SJSA1 (cell line): ENCODE data around the gene TIMM44. TPM values are rescaled to one million over a fixed set of nuclear protein-coding genes. Genes with fewer than 3 reads are reported as not detected.

ENCODE experiments used
- DNase-seq, 2 experiments: peaks; one replicate each; pipeline ENCODE4 v3.0.0-alpha.2; 2015 to 2020; ENCODE audit warnings: low spot score in 2 of 2, low read depth in 1 of 2
- H3K27ac ChIP-seq: fragments of 250-450 bp; sonication (Bioruptor Pico); 2 replicates; pipeline ENCODE4 v1.5.1; 2020; ENCODE audit warnings: mild to moderate bottlenecking, moderate library complexity
- H3K27me3 ChIP-seq: fragments of 250-450 bp; sonication (Bioruptor Pico); replicated peaks from 2 replicates; pipeline ENCODE4 v1.5.1; 2020; ENCODE audit warnings: mild to moderate bottlenecking, moderate library complexity
- H3K36me3 ChIP-seq: fragments of 250-450 bp; sonication (Bioruptor Pico); 2 replicates; pipeline ENCODE4 v1.5.1; 2020; ENCODE audit warnings: mild to moderate bottlenecking
- H3K4me1 ChIP-seq: fragments of 250-450 bp; sonication (Bioruptor Pico); replicated peaks from 2 replicates; pipeline ENCODE4 v1.6.1; 2021; ENCODE audit warnings: mild to moderate bottlenecking
- H3K4me3 ChIP-seq: fragments of 250-450 bp; sonication (Bioruptor Pico); 2 replicates; pipeline ENCODE4 v1.5.1; 2020; ENCODE audit warnings: mild to moderate bottlenecking
- H3K9me3 ChIP-seq: fragments of 250-450 bp; sonication (Bioruptor Pico); replicated peaks from 2 replicates; pipeline ENCODE4 v1.5.1; 2020; ENCODE audit warnings: mild to moderate bottlenecking
- total RNA-seq: library from RNA; depleted of rRNA; stranded (reverse); fragments of >200 nt; shearing (Covaris generic); gene quantifications from 2 replicates; pipeline ENCODE4 v1.2.3, GENCODE V29; 2014

TIMM44 gene
- total RNA-seq, 1 experiment from 2014 or later, result 65.3 TPM

DNA sequence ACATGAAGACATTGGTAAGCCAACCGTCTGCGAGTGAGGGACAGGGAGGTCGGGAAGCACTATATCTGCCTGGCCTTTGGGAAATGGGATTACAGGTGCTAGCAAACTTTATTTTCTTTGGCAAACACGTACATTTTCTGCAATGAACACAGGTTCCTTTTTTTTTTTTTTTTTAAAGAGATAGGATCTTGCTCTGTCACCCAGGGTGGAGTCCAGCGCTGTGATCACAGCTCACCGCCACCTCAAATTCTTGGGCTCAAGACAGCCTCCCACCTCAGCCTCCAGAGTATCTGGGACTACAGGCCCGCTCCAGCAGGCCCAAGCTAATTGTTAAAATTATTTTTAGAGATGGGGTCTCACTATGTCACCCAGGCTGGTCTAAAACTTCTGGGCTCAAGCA lies 37.7 kb upstream of the TIMM44 start:
- Histone ChIP-seq H3K9me3 (no peaks in the 10 kb centered on the region), H3K27ac (no peak overlapping the region), H3K4me3 (no peak overlapping the region), H3K4me1 (peaks cover 3% of the 10 kb centered on the region), H3K36me3 (peaks cover 92% of the 10 kb centered on the region), H3K27me3 (no peaks in the 10 kb centered on the region)
- DNase-seq, result no peak

DNA sequence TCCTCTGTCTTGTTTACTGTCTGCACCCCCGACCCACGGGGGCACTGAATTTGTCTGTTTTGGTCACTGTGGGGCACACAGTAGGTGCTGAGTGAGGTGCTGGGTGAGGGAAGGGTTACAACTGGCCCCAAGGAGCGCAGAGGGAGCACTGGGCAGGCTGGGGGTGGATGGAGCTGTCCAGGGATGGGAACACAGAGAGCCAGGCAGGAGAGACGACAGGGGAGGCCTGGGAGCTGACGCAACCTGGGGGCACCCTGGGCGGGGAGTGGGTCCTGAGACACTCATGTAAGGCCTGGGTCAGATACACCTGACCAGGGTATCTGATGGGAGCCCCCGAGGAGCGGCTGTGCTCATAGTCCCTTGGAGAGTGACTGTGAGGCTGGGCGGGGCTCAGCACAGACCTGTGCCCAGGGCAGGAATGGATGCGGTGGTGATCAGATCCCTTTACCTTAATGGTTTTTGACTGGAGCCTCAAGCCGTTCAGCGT lies 37.2 kb upstream of the TIMM44 start:
- no peaks in the 10 kb centered on the region for H3K27me3 ChIP-seq
- no peak for DNase-seq
- H3K4me1 ChIP-seq, result no peaks in the 10 kb centered on the region
- no peak overlapping the region for H3K4me3 ChIP-seq
- no peaks in the 10 kb centered on the region for H3K9me3 ChIP-seq
- H3K36me3 ChIP-seq, result peaks cover 87% of the 10 kb centered on the region
- H3K27ac ChIP-seq, result no peak overlapping the region

DNA sequence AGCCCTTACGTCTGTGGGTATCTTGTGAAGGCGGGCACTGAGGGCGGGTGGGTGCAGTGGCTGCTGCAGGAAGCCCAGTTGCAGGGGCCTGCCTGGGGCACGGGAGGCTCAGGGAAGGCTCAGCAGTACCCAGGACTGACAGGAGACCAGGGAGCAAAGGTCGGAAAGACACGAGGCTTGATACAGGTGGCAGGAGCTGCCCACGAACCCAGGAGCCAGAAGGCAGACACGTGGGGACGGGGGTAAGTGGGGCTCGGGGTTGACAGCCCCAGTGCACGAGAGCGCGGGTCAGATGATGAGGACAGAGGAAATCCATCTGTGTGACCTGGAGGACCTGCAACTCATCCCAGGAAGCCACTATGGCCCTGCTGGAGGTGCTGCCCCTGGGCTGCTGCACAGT lies 36.7 kb upstream of the TIMM44 start:
- Histone ChIP-seq H3K36me3 (peaks cover 87% of the 10 kb centered on the region), H3K9me3 (no peaks in the 10 kb centered on the region), H3K27ac (no peak overlapping the region), H3K4me1 (no peaks in the 10 kb centered on the region), H3K27me3 (no peaks in the 10 kb centered on the region), H3K4me3 (no peak overlapping the region)
- DNase-seq, result no peak

GRCh38 chr19:7979559-7979958 lies 36.1 kb upstream of the TIMM44 start:
- no peak for DNase-seq
- Histone ChIP-seq H3K36me3 (peaks cover 87% of the 10 kb centered on the region), H3K27ac (no peak overlapping the region), H3K9me3 (no peaks in the 10 kb centered on the region), H3K27me3 (no peaks in the 10 kb centered on the region), H3K4me3 (no peak overlapping the region), H3K4me1 (no peaks in the 10 kb centered on the region)

- Histone ChIP-seq H3K27me3 (no peaks in the 10 kb centered on the region), H3K4me1 (no peaks in the 10 kb centered on the region), H3K27ac (no peak overlapping the region), H3K4me3 (no peak overlapping the region), H3K9me3 (no peaks in the 10 kb centered on the region), H3K36me3 (peaks cover 87% of the 10 kb centered on the region)
- DNase-seq, result no peak
These were observed 35.5 kb upstream of the TIMM44 start for GRCh38 chr19:7979011-7979410.

GRCh38 chr19:7978179-7978825 lies 34.8 kb upstream of the TIMM44 start:
- H3K27me3 ChIP-seq, result no peaks in the 10 kb centered on the region
- no peaks in the 10 kb centered on the region for H3K9me3 ChIP-seq
- peaks cover 87% of the 10 kb centered on the region for H3K36me3 ChIP-seq
- H3K4me1 ChIP-seq, result no peaks in the 10 kb centered on the region
- no peak overlapping the region for H3K4me3 ChIP-seq
- DNase-seq, result no peak
- no peak overlapping the region for H3K27ac ChIP-seq

DNA sequence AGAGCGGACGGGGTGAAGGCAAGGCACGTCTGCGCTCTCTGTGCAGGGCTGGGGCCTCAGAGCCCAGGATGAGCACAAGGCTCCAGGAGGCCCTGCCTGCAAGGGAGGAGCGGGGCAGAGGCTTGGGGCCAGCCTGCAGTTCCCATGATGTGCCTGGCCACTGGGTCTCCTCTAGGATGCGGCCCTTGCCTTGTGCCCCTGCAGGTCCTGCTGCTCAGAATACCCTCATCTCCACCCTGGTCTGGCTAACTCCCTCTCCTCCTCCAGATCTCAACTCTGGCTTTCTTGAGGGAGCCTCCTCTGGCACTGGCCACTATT lies 34.2 kb upstream of the TIMM44 start:
- Histone ChIP-seq H3K27ac (no peak overlapping the region), H3K4me3 (no peak overlapping the region), H3K36me3 (peaks cover 87% of the 10 kb centered on the region), H3K4me1 (no peaks in the 10 kb centered on the region), H3K9me3 (no peaks in the 10 kb centered on the region), H3K27me3 (no peaks in the 10 kb centered on the region)
- no peak for DNase-seq

DNA sequence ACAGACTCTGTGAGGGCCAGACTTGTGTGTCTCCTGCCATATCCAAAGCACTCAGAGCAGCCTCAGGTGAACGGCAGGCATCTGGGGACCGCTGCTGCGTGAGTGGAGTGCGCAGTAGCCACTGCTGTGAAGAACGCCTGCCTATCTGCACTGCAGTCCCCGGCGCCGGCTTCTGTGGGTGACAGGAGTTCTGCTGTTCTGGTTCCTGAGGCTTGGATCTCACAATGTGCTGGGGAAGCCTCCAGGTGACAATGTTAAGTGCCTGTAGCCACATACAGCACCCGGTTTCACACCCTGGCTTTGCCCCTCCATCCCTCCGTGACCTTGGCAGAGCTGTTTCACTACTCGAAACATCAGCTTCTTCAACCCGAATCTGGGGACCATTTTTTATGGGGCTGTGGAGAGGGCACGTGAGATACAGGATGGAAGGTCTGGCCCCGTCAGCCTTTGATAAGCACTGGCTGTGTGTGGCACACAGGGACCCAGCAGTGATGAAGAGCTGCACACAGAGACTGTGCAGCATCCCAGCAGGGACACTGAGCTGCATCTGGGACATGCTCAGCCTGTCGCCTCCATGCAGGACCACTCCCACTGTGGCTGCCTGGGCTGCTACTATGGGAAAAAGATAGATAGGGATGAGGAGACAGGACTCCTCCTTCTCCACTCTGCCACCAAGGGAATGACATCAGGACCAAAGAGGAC lies 33.7 kb upstream of the TIMM44 start:
- Histone ChIP-seq H3K4me3 (no peak overlapping the region), H3K4me1 (no peaks in the 10 kb centered on the region), H3K36me3 (peaks cover 86% of the 10 kb centered on the region), H3K27ac (no peak overlapping the region), H3K9me3 (no peaks in the 10 kb centered on the region), H3K27me3 (no peaks in the 10 kb centered on the region)
- no peak for DNase-seq

GRCh38 chr19:7976461-7976860 lies 33.0 kb upstream of the TIMM44 start:
- DNase-seq, result no peak
- Histone ChIP-seq H3K27ac (no peak overlapping the region), H3K4me1 (no peaks in the 10 kb centered on the region), H3K36me3 (peaks cover 87% of the 10 kb centered on the region), H3K4me3 (no peak overlapping the region), H3K9me3 (no peaks in the 10 kb centered on the region), H3K27me3 (no peaks in the 10 kb centered on the region)

DNA sequence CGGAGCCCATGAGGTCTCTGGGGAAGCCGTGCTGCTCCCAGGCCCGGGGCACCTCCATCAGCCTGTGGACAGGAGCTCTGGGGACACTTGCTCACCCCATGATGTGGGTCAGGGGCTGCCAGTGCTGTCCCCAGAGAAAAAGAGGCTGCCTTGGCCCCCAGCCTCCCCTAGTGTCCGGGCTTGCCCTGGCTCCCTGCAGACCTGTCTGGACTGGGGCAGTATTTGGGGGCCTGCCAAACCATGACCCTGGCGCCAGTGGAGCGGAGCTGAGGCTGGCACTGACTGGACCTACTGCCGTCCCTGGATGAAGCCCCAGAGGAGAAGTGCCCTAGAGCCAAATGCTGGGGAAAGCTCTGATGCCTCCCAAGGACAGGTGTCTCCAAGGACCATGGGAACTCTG lies 31.6 kb upstream of the TIMM44 start:
- DNase-seq, result no peak
- Histone ChIP-seq H3K36me3 (peaks cover 92% of the 10 kb centered on the region), H3K4me3 (no peak overlapping the region), H3K4me1 (no peaks in the 10 kb centered on the region), H3K9me3 (no peaks in the 10 kb centered on the region), H3K27me3 (no peaks in the 10 kb centered on the region), H3K27ac (no peak overlapping the region)

DNA sequence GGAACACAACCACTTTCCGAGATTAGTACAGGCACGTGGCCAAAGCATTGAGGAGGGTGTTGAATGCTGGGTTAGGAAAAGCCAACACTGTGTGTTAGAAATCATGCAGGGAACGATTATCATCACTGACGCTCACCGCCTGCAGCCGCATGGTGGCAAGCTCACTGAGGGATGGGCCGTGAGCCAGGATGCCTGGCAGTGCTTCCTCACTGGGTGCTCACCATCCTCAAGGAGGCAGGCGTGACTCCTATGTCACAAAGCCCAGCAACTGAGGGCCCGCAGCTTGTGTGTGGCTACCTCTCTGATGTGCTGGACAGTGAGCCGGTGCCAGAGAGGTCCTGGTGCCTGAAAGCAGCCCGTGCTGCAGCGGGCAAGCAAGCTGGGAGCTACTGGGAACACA lies 30.4 kb upstream of the TIMM44 start:
- H3K9me3 ChIP-seq, result no peaks in the 10 kb centered on the region
- DNase-seq, result no peak
- no peaks in the 10 kb centered on the region for H3K27me3 ChIP-seq

GRCh38 chr19:7971553-7972520 lies 28.4 kb upstream of the TIMM44 start:
- Histone ChIP-seq H3K4me3 (no peak overlapping the region), H3K27ac (no peak overlapping the region), H3K36me3 (peaks cover 89% of the 10 kb centered on the region), H3K9me3 (no peaks in the 10 kb centered on the region), H3K27me3 (no peaks in the 10 kb centered on the region), H3K4me1 (no peaks in the 10 kb centered on the region)
- DNase-seq, result no peak

More for the DNA sequence above, 30.4 kb upstream of the TIMM44 start:
- H3K36me3 ChIP-seq, result peaks cover 89% of the 10 kb centered on the region
- no peaks in the 10 kb centered on the region for H3K4me1 ChIP-seq
- H3K4me3 ChIP-seq, result no peak overlapping the region
- no peak overlapping the region for H3K27ac ChIP-seq

DNA sequence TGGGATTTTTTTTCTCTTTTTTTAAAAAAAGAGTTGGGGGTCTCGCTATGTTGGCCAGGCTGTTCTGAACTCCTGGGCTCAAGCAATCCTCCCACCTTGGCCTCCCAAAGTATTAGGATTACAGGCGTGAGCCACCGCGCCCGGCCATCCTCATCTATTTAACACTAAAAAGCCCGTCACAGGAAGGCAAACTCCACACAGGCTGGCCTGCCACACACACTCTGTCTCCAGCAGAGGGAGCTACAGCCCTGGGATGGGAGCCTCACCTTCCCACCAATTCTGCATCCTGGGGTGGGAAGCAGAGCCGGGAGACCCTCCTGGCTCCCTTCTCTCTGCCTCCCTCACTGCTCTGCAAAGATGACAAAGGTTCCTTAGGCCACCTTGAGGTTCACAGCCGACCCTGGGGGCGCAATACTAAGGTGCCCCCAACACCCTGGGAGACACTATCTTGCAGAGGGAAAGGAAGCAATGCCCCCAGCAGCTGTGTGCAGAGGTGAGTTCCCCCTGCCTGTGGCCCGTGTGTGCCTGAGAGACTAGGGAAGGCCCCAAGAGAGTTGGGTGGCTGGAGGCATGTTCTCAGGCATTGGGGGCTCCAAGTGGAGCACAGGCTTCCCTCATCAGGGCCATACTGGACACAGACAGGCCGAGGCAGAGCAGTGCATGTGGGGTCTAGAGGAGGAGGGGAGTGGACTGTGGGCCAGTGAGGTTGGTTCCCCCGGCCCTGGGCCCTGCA lies 27.4 kb upstream of the TIMM44 start:
- H3K4me1 ChIP-seq, result no peaks in the 10 kb centered on the region
- peak; percentile 21 to 63 for DNase-seq
- no peaks in the 10 kb centered on the region for H3K9me3 ChIP-seq
- no peak overlapping the region for H3K4me3 ChIP-seq
- H3K27ac ChIP-seq, result no peak overlapping the region
- H3K27me3 ChIP-seq, result no peaks in the 10 kb centered on the region
- peaks cover 95% of the 10 kb centered on the region for H3K36me3 ChIP-seq
